Measurements from ENCODE around the gene OSBP2.

GRCh38 chr22:30691204-30691603 is 3.5 kb upstream of the OSBP2 start:
- TF ChIP-seq SIN3A (IDR thresholded peaks at IDR 0.05; ENCODE audit: borderline replicate concordance, insufficient read depth, low read length) (no peak), TAF1 (IDR thresholded peaks at IDR 0.05; ENCODE audit: borderline replicate concordance, insufficient read depth, low read length) (no peak), REST (IDR thresholded peaks at IDR 0.05; ENCODE audit: insufficient read depth in 1 of 2, low read depth in 2 of 2, low read length in 2 of 2) (no peak)

All from PFSK-1 (cell line).